Right kidney (tissue), 1 donor: Measurements from ENCODE around the gene DEPDC5.

ENCODE experiments used
- DNase-seq: peaks from one replicate; pipeline ENCODE4 v3.0.0-alpha.2; 2016

Gene DEPDC5

DNA sequence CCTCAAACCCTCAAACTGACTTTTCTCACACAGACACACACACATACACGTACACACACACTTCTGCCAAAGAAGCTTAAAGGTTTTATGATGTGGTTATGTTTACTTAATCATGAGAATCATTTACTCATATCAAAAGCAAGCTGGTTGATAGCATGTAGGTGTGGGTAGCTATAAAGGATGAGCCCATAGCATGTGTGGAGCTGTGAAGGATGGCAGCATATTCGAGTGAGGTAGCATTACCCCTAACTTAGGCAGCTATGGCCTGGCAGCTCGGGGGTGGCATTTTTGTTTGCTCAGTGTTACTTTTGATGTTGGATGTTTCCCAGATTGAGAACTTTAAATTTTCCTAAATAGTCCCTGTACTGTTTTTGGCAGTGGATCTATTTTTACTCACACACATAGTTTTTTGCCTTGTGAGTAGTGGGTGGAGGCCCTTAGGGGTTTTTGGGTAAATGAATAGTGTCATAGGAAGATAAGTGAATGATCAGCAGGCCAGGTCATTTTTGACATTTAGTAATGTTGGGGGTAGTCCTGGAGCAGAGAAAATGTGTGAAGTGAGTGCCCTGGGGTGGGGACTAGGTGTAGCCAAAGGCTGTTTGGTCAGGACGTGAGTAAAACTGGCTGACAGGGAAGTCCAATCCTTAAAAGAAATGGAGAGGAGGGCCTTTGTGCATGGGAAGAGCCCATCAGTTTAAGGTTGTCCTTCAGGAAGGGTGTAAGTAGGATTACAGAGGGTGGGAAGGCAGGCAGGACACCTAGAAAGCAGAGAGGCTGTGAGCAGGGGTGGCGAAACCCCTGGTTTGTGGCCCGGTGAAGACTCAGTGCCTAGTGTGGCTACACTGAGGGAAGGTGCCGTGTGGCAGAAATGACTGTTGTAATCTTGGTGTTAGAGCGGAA, 197.6 kb downstream of the DEPDC5 start:
- DNase-seq = no peak

DNA sequence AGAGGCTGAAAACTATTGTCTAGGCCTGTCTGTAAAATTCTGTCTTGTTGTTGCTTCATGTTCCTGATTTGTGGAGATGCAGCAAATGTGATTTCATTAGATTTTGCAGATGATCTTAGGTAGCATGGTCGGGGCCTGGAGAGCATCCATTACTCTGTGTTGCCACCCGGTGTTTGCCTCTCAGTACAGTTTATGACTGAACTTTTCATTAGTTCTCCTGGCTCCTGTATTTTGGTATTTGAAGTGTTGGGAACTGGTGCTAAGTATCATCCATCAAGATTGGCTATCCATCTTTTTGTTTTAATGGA, 198.2 kb downstream of the DEPDC5 start:
- no peak for DNase-seq

DNA sequence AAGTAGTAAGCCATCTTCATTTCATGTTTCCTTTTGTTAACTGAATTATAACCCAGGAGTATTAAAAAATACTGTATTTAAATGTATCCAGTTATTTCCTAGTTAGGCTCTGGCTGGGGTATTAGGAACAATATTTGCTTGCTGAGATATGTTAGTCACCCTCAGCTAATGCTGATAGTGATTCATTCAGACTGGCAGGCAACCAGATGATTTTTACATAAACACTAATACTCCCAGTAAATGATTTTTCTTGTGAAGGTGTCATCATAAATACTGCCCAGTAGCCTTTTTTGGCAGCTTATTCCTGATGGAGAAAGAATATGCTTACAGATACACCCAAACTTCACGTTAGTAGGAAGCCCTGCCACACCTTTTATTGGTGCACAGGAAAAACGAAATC, 198.7 kb downstream of the DEPDC5 start:
- DNase-seq = no peak

DNA sequence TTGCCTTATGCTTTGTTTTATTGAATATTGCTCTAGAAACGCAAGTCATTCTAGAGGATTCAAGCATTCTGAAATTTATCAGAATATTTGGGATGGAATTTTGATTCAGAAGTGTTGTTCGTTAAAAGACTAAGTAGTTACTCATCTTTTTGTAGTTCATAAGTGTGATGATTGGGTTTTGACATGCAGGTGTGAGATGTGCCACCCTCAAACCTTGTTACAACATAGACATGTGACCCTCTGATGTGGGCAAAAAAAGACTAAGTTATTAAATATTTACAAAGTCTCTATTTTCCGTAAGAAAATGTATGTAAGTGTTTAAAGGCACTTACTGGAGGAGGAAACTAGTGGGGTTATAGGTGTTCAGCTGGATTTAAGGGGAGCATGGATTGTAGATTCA, 199.4 kb downstream of the DEPDC5 start:
- DNase-seq = no peak

GRCh38 chr22:31954535-31955523, 201.0 kb downstream of the DEPDC5 start:
- no peak for DNase-seq

DNA sequence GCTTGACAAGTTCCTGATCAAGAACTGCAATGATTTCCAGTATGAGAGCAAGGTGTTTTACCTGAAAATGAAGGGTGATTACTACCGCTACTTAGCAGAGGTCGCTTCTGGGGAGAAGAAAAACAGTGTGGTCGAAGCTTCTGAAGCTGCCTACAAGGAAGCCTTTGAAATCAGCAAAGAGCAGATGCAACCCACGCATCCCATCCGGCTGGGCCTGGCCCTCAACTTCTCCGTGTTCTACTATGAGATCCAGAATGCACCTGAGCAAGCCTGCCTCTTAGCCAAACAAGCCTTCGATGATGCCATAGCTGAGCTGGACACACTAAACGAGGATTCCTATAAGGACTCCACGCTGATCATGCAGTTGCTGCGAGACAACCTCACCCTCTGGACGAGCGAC, 202.5 kb downstream of the DEPDC5 start:
- DNase-seq = no peak
